GM18861 (cell line): ENCODE measurements around the gene NKX2-3.

ENCODE experiments used
- ATAC-seq: cut with Tn5 transposase; IDR thresholded peaks from one replicate; pipeline ENCODE4 v1.9.1; 2021; ENCODE audit not compliant: unreplicated experiment

The NKX2-3 gene

DNA sequence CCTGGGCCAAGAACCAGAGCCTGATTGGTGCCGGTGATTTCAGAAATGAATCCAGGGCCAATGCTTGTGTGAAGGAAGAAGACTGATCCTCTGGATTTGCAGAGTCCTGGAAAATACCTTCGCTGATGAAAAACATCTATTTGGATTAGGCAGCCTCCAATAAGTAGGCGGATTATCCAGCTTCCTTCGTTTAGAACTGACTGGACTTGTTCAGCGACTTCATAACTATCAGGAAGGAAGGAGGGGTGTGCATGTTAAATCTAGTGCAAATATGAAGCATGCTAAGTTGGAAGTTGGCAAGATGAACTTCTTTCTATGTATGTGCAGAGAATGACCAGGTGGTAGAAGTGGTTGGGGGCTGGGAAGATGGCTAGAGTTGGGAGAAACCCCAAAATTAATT, 41.0 kb downstream of the NKX2-3 start:
- ATAC-seq = no peak

DNA sequence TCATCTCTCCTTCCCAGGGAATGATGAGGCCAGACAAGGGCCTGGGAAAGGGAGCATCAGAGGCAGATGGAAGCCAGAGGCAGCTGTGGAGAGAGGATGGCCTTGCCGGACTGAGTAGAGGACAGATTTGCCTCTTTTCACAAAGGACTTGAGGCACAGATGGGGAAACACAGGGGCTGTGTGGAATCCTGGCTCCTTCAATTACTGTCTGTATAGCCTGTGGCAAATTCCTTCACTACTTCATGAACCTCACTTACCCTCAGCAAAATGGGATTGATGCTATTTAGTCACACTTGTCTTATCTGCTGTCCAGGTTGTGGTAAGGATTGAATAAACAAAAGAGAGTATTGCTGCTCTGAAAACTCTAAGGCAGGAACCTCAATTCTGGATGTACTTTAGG, 47.2 kb downstream of the NKX2-3 start:
- no peak for ATAC-seq

DNA sequence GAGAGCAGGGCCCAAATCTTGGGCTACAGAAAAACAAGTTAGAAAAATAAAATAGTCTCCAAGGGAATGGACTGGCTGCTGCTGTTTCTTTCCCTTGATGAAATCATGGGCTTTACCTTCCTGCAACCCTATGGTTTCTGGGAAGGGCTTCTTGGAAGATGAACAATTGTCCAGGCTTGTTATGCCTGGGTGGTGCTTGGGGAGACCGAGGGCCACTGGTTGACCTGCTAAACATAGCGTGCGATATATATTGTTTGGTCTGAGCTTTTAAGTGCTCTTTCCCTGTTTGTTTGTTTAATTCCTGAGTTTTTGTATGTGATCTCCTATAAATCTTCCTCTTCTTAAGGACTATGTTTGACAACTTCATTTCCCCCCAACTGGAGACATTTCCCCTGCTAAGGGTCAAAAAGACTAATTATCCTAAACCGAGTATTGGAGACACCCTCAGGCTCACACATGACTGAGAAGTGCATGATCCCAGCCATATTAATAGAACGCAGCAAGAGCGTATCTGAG, 49.6 kb downstream of the NKX2-3 start:
- ATAC-seq = no peak

DNA sequence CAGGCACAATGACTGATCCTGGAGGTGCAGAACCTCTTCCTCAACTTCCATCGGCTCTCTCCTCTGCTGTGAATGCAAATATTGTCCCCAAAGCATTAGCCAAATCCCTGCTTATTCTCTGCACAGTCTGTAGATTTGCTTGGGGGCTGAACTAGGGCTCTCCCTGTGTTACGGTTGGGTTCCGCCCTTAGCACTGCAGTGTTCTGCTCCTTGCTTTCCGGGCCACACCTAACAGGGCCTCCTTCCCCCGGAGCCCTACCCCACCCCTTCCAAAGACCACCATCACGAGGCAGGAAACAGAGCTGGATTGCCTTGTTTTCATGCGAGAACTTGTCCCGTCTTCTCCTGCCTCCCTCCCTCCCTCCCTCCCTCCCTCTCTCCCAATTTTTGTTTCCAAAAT, 50.9 kb downstream of the NKX2-3 start:
- ATAC-seq = no peak
